GM12878 (cell line): ENCODE results near the gene P2RY11. TPM values are rescaled to one million over a fixed set of nuclear protein-coding genes. Genes with fewer than 3 reads are reported as not detected.

Source experiments
- BCL3 ChIP-seq: IDR thresholded peaks from 2 replicates; pipeline ENCODE4 v1.6.1; 2011; ENCODE audit warnings: borderline replicate concordance, low read depth, mild to moderate bottlenecking, moderate library complexity, low read length; ENCODE audit not compliant: insufficient read depth, poor library complexity, severe bottlenecking
- CEBPB ChIP-seq, 2 experiments: fragments of 150-350 bp in 1 of 2; IDR thresholded peaks; 2 replicates each; pipeline ENCODE4 v1.6.1; 2012 to 2014; ENCODE audit warnings: low read depth in 2 of 2, low read length in 2 of 2, borderline replicate concordance in 1 of 2, inconsistent platforms in 1 of 2
- CREM ChIP-seq: IDR thresholded peaks from 2 replicates; pipeline ENCODE4 v1.6.1; 2014; ENCODE audit warnings: antibody characterized with exemption, low read depth
- E4F1 ChIP-seq: fragments of 450-650 bp; IDR thresholded peaks from 2 replicates; pipeline ENCODE4 v1.6.1; 2018; ENCODE audit warnings: borderline replicate concordance, mild to moderate bottlenecking; ENCODE audit not compliant: partially characterized antibody
- HDAC6 ChIP-seq: fragments of 200-600 bp; sonication (generic); IDR thresholded peaks from one replicate; pipeline ENCODE4 v1.8.0; 2017; ENCODE audit warnings: antibody characterized with exemption; ENCODE audit not compliant: unreplicated experiment
- MYB ChIP-seq: fragments of 150-350 bp; IDR thresholded peaks from 2 replicates; pipeline ENCODE4 v1.6.1; 2014; ENCODE audit warnings: mild to moderate bottlenecking, low read depth, low read length, borderline replicate concordance
- PAX8 ChIP-seq: fragments of 450-650 bp; IDR thresholded peaks from 2 replicates; pipeline ENCODE4 v1.6.1; 2017; ENCODE audit warnings: mild to moderate bottlenecking, moderate library complexity
- SIX5 ChIP-seq: IDR thresholded peaks from 2 replicates; pipeline ENCODE4 v1.6.1; 2011; ENCODE audit warnings: mild to moderate bottlenecking, low read depth, low read length, moderate library complexity; ENCODE audit not compliant: severe bottlenecking
- SPI1 ChIP-seq: IDR thresholded peaks from 2 replicates; pipeline ENCODE4 v1.6.1; 2011; ENCODE audit warnings: low read depth, mild to moderate bottlenecking, low read length, moderate library complexity, borderline replicate concordance; ENCODE audit not compliant: insufficient read depth
- TCF7 ChIP-seq: IDR thresholded peaks from 2 replicates; pipeline ENCODE4 v1.6.1; 2014; ENCODE audit warnings: antibody characterized with exemption, borderline replicate concordance
- YBX1 ChIP-seq: fragments of 450-650 bp; IDR thresholded peaks from 2 replicates; pipeline ENCODE4 v1.6.1; 2016; ENCODE audit warnings: antibody characterized with exemption
- ZBED1 ChIP-seq: IDR thresholded peaks from 2 replicates; pipeline ENCODE4 v1.6.1; 2016; ENCODE audit warnings: borderline replicate concordance
- ZBTB11 ChIP-seq: fragments of 450-650 bp; formaldehyde crosslinking; IDR thresholded peaks from 2 replicates; pipeline ENCODE4 v1.5.0; 2022; ENCODE audit warnings: mild to moderate bottlenecking, missing genetic modification characterization
- ZSCAN29 ChIP-seq: fragments of 450-650 bp; IDR thresholded peaks from 2 replicates; pipeline ENCODE4 v1.6.1; 2017; ENCODE audit warnings: mild to moderate bottlenecking, moderate library complexity
- polyA plus RNA-seq, 11 experiments: library from polyadenylated mRNA; depleted of rRNA in 4 of 11; unstranded in 6 of 11; stranded (reverse) in 5 of 11; fragments of >200 nt; fragmentation: Nextera tagmentation in 4 of 11; fragmentation: Illumina TruSeq in 1 of 11; extraction: Ambion mirVana in 4 of 11; extraction: Trizol in 1 of 11; gene quantifications; 1 replicate in 1 of 11; 2 replicates in 10 of 11; pipeline versions ENCODE4 v1.2.1 to v1.2.3, GENCODE V29; 2011 to 2016; ENCODE audit warnings: inconsistent platforms in 2 of 11, missing spikeins in 2 of 11, low read depth in 1 of 11
- total RNA-seq, 4 experiments: library from RNA; depleted of rRNA in 3 of 4; stranded (reverse); fragments of >200 nt in 3 of 4; fragmentation: Illumina TruSeq in 1 of 4; extraction: Trizol in 1 of 4; gene quantifications; 2 replicates each; pipeline versions ENCODE4 v1.2.1 to v1.2.3, GENCODE V29; 2013 to 2021
- TF ChIP-seq, protein P1 (sequence below): fragments of 450-650 bp; IDR thresholded peaks from 2 replicates; pipeline ENCODE4 v1.6.1; 2016; ENCODE audit warnings: mild to moderate bottlenecking, moderate library complexity, borderline replicate concordance

The P2RY11 gene
- total and polyA plus RNA-seq, 10 of the 15 experiments (the other 5 are each of a cell fraction or from before 2014, with no cell fraction given), result 0.14 to 46.5 (median 7.6) TPM

- no peak for TF ChIP-seq ZBTB11 (CRISPR knock-in tag)
- 0 out of 2 replicates have a peak, but pooled peaks have one; percentile 22 for TF ChIP-seq YBX1
- peak; percentile 89; the same call in 1 of the 2 replicates for TF ChIP-seq PAX8
- TF ChIP-seq TCF7, result no peak
- peak; percentile 64; the same call in 1 of the 2 replicates for TF ChIP-seq MYB
- no peak for TF ChIP-seq CEBPB (IDR thresholded peaks at IDR 0.05; ENCODE audit: borderline replicate concordance in 1 of 2, low read depth in 2 of 2, low read length in 2 of 2)
- peak; percentile 51 for TF ChIP-seq E4F1
- TF ChIP-seq SIX5, result no peak
- TF ChIP-seq, protein P1, sequence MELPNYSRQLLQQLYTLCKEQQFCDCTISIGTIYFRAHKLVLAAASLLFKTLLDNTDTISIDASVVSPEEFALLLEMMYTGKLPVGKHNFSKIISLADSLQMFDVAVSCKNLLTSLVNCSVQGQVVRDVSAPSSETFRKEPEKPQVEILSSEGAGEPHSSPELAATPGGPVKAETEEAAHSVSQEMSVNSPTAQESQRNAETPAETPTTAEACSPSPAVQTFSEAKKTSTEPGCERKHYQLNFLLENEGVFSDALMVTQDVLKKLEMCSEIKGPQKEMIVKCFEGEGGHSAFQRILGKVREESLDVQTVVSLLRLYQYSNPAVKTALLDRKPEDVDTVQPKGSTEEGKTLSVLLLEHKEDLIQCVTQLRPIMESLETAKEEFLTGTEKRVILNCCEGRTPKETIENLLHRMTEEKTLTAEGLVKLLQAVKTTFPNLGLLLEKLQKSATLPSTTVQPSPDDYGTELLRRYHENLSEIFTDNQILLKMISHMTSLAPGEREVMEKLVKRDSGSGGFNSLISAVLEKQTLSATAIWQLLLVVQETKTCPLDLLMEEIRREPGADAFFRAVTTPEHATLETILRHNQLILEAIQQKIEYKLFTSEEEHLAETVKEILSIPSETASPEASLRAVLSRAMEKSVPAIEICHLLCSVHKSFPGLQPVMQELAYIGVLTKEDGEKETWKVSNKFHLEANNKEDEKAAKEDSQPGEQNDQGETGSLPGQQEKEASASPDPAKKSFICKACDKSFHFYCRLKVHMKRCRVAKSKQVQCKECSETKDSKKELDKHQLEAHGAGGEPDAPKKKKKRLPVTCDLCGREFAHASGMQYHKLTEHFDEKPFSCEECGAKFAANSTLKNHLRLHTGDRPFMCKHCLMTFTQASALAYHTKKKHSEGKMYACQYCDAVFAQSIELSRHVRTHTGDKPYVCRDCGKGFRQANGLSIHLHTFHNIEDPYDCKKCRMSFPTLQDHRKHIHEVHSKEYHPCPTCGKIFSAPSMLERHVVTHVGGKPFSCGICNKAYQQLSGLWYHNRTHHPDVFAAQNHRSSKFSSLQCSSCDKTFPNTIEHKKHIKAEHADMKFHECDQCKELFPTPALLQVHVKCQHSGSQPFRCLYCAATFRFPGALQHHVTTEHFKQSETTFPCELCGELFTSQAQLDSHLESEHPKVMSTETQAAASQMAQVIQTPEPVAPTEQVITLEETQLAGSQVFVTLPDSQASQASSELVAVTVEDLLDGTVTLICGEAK, result peak; percentile 26; the same call in 1 of the 2 replicates
- TF ChIP-seq BCL3, result peak; percentile 99
- TF ChIP-seq CREM, result peak; percentile 73
- peak; percentile 80 for TF ChIP-seq SPI1
- TF ChIP-seq ZSCAN29, result no peak
- peak; percentile 89; the same call in 1 of the 2 replicates for TF ChIP-seq ZBED1
- no peak for TF ChIP-seq HDAC6
Observed at GRCh38 chr19:10104665-10105508, 6.6 kb upstream of the P2RY11 start (continued).
